Thyroid gland (tissue), 4 donors: ENCODE data around the gene SLC25A21. TPM values are rescaled to one million over a fixed set of nuclear protein-coding genes. Genes with fewer than 3 reads are reported as not detected.
A peak's percentile ranks its signal among the peaks of the same experiment; 100 is the strongest.
"Not testable (repeated sequence)": the region's sequence is repeated elsewhere in the genome, so short reads cannot be mapped to it uniquely, and the experiment has no call there.

Source experiments
- DNase-seq, 2 donors: peaks; one replicate each; pipeline ENCODE4 v3.0.0-alpha.2; 2019
- H3K27ac ChIP-seq, 3 donors: fragments of 200-600 bp; sonication (generic); 1 replicate in 2 of 3; 2 replicates in 1 of 3; pipeline ENCODE4 v1.5.1; 2016 to 2019; ENCODE audit warnings: mild to moderate bottlenecking in 1 of 3, moderate library complexity in 1 of 3
- H3K27me3 ChIP-seq: fragments of 200-600 bp; sonication (generic); one replicate; pipeline ENCODE4 v1.5.1; 2019
- H3K36me3 ChIP-seq, 2 donors: fragments of 200-600 bp; sonication (generic); one replicate each; pipeline ENCODE4 v1.5.1; 2016 to 2019
- H3K4me1 ChIP-seq, 2 donors: fragments of 200-600 bp; sonication (generic); one replicate each; pipeline ENCODE4 v1.5.1; 2017 to 2019
- H3K4me3 ChIP-seq, 3 donors: fragments of 200-600 bp; sonication (generic); replicated peaks in 1 of 3; 1 replicate in 2 of 3; 2 replicates in 1 of 3; pipeline ENCODE4 v1.5.1; 2016; ENCODE audit warnings: mild to moderate bottlenecking in 1 of 3
- H3K9me3 ChIP-seq: fragments of 200-600 bp; sonication (generic); one replicate; pipeline ENCODE4 v1.5.1; 2017
- POLR2A ChIP-seq, 2 donors: fragments of 450-650 bp; IDR thresholded peaks; one replicate each; pipeline ENCODE4 v1.6.1; 2017; ENCODE audit warnings: antibody characterized with exemption in 2 of 2, mild to moderate bottlenecking in 2 of 2, moderate library complexity in 1 of 2
- WGBS, 2 donors: methylation state at CpG; one replicate each; pipeline ENCODE4 v1.1.5; 2017; 5-methylcytosine and 5-hydroxymethylcytosine counted together
- intact Hi-C: fragments of 100-400 bp; cut with DNase I; formaldehyde crosslinking; loops from one replicate; pipeline ENCODE4 v1.15.1; 2023
- total RNA-seq, 4 donors: library from RNA; depleted of rRNA; stranded (reverse); fragments of >200 nt; gene quantifications; one replicate each; pipeline ENCODE4 v1.2.3, GENCODE V29; 2016
- TF ChIP-seq, protein P1 (sequence below), 6 experiments: fragments of 200-600 bp in 3 of 6; fragments of 450-650 bp in 3 of 6; sonication (generic) in 3 of 6; IDR thresholded peaks; one replicate each; pipeline ENCODE4 v1.5.1; 2016 to 2019; ENCODE audit warnings: antibody characterized with exemption in 6 of 6, mild to moderate bottlenecking in 2 of 6, inconsistent platforms in 1 of 6, moderate library complexity in 1 of 6

Gene SLC25A21
- total RNA-seq, 4 donors from 2014 or later, result 0.29 to 1.4 (median 0.60) TPM

DNA sequence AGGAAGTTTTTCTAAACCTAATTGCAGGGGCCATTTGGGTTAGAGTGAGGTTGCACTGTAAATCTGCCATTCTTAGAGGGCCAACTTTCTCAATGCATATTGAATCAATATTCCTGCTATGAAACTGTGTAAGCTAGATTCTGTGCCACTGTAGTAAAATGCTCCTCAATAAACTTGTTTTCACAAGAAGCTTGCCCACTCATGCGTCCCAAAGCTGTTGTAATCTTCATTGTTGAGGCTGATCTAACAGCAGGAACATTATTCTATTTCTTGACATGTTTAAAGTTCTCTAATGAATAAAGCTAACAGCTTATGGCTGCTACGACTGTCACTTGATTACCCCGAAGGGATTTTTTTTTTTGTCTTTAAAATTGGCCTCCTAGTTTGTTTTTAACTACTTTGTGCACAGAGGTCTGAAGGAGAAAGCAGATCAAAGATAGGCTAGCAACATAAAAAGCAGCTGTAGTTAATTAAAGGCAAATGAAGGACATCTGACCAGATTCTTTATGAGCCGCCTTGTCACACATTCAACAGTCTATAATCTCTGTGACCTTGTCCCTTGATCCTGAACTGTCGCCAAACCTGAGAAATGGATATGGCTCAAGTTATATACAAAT, 267.0 kb downstream of the SLC25A21 start:
- H3K27ac ChIP-seq, result no peak overlapping the region
- H3K27me3 ChIP-seq, result no peaks in the 10 kb centered on the region
- no peaks in the 10 kb centered on the region for H3K4me1 ChIP-seq
- H3K9me3 ChIP-seq, result no peaks in the 10 kb centered on the region
- TF ChIP-seq, protein P1, sequence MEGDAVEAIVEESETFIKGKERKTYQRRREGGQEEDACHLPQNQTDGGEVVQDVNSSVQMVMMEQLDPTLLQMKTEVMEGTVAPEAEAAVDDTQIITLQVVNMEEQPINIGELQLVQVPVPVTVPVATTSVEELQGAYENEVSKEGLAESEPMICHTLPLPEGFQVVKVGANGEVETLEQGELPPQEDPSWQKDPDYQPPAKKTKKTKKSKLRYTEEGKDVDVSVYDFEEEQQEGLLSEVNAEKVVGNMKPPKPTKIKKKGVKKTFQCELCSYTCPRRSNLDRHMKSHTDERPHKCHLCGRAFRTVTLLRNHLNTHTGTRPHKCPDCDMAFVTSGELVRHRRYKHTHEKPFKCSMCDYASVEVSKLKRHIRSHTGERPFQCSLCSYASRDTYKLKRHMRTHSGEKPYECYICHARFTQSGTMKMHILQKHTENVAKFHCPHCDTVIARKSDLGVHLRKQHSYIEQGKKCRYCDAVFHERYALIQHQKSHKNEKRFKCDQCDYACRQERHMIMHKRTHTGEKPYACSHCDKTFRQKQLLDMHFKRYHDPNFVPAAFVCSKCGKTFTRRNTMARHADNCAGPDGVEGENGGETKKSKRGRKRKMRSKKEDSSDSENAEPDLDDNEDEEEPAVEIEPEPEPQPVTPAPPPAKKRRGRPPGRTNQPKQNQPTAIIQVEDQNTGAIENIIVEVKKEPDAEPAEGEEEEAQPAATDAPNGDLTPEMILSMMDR (IDR thresholded peaks at IDR 0.05), result no peak
- TF ChIP-seq POLR2A (IDR thresholded peaks at IDR 0.05), result no peak
- intact Hi-C loops, result no loop called here
- DNase-seq, result peak in 1 of 2 donors; percentile 1
- no peaks in the 10 kb centered on the region for H3K36me3 ChIP-seq
- 67 to 69% methylated on average over 5 of the region's 5 CpGs for WGBS, 2 donors
- no peak overlapping the region for H3K4me3 ChIP-seq

DNA sequence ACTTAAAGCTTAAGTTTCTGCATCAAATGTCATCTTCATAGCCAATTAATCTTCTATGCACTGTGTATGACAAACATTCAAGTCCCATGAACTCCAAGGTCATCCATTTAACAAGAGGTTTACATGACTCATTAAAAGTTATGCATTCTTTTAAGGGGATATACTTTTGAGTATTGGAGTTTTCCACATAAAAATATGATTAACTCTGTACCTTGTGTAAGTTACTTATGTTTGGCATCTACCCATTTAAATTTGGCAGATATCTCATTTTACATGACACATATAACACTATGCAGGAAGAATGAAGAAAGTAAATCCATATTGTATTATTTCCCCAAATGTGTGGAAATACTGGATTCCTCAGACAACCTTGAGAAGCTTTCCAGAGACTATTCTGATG, 270.5 kb downstream of the SLC25A21 start:
- TF ChIP-seq, protein P1 (IDR thresholded peaks at IDR 0.05), result no peak
- no peak for TF ChIP-seq POLR2A (IDR thresholded peaks at IDR 0.05)
- Histone ChIP-seq H3K4me1 (no peaks in the 10 kb centered on the region), H3K36me3 (no peaks in the 10 kb centered on the region), H3K27ac (no peak overlapping the region), H3K4me3 (no peak overlapping the region), H3K27me3 (no peaks in the 10 kb centered on the region), H3K9me3 (no peaks in the 10 kb centered on the region)
- intact Hi-C loops, result no loop called here
- no peak for DNase-seq

DNA sequence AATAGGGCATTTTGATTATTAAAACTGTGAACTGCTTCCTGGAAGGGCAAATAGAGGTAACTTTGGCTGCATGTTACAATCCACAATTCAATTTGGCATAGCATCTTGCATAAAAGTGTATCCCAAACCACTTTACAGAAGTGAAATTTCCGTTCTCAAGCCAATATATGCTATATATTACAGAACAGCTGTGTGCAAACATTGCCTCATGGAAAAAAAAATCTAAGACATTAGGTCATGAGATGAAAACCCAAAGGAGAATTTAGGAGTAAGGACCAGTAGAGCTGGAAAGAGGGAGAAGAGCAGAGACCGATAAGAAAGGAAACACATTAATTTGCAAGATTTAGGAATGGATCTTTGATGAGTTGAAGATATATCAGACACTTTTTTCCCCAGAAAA, 271.6 kb downstream of the SLC25A21 start:
- no peak for DNase-seq
- Histone ChIP-seq H3K27ac (no peak overlapping the region), H3K36me3 (no peaks in the 10 kb centered on the region), H3K4me1 (no peaks in the 10 kb centered on the region), H3K4me3 (no peak overlapping the region), H3K9me3 (no peaks in the 10 kb centered on the region), H3K27me3 (no peaks in the 10 kb centered on the region)
- 79 to 82% methylated on average over 2 of the region's 2 CpGs for WGBS, 2 donors
- TF ChIP-seq, protein P1 (IDR thresholded peaks at IDR 0.05), result no peak
- TF ChIP-seq POLR2A (IDR thresholded peaks at IDR 0.05), result no peak
- intact Hi-C loops, result no loop called here

DNA sequence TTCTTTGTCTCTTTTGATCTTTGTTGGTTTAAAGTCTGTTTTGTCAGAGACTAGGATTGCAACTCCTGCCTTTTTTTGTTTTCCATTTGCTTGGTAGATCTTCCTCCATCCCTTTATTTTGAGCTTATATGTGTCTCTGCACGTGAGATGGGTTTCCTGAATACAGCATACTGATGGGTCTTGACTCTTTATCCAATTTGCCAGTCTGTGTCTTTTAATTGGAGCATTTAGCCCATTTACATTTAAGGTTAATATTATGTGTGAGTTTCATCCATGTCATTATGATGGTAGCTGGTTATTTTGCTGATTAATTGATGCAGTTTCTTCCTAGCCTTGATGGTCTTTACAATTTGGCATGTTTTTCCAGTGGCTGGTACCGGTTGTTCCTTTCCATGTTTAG, 276.1 kb downstream of the SLC25A21 start:
- H3K9me3 ChIP-seq, DNase-seq, H3K27ac ChIP-seq, H3K4me1 ChIP-seq, intact Hi-C loops, H3K36me3 ChIP-seq, H3K27me3 ChIP-seq, H3K4me3 ChIP-seq: not testable (repeated sequence)
- 87 to 91% methylated on average over 2 of the region's 2 CpGs for WGBS, 2 donors

DNA sequence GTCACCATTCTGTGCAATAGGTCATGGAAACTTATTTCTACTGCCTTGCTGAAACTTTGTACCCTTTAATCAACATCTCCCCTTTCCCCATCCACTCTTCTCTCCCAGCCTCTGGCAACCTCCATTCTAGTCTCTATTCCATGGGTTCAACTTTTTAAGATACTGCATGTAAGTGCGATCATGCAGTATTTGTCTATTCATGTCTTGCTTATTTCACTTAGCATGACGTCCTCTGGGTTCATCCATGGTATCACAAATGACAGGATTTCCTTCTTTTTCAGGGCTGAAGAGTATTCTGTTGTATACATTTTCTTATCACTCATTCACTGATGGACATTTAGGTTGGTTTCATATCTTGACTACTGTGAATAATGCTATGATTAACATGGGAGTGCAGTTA, 288.4 kb downstream of the SLC25A21 start:
- TF ChIP-seq, protein P1 (IDR thresholded peaks at IDR 0.05), result no peak
- TF ChIP-seq POLR2A (IDR thresholded peaks at IDR 0.05), result no peak
- no peaks in the 10 kb centered on the region for H3K9me3 ChIP-seq
- H3K4me1 ChIP-seq, result no peaks in the 10 kb centered on the region
- H3K27me3 ChIP-seq, result no peaks in the 10 kb centered on the region
- H3K4me3 ChIP-seq, result no peak overlapping the region
- 65 to 100% methylated on average over 2 of the region's 2 CpGs for WGBS, 2 donors
- intact Hi-C loops, result no loop called here
- no peaks in the 10 kb centered on the region for H3K36me3 ChIP-seq
- no peak for DNase-seq
- H3K27ac ChIP-seq, result no peak overlapping the region

DNA sequence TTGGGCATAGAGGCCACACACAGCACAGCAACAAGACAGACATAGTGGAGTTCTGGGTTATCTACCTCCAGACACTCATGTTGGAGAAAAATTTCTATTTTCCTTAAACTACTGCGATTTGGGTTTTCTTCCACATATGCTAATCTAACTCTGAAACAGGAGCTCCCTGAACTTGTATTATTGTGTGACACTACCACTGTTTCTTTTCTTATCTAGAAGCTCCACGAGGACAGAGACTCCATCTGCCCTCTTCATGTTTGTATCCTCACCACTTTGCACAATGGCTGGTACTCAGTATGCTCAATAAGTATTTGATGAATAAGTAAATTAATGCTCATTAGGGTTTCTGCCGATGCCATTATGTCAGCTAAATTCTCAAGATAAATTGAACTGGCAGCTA, 292.1 kb downstream of the SLC25A21 start:
- Histone ChIP-seq H3K36me3 (no peaks in the 10 kb centered on the region), H3K4me1 (no peaks in the 10 kb centered on the region), H3K27me3 (no peaks in the 10 kb centered on the region), H3K4me3 (no peak overlapping the region), H3K27ac (no peak overlapping the region), H3K9me3 (no peaks in the 10 kb centered on the region)
- 56 to 57% methylated on average over 3 of the region's 3 CpGs for WGBS, 2 donors
- TF ChIP-seq POLR2A (IDR thresholded peaks at IDR 0.05), result no peak
- TF ChIP-seq, protein P1 (IDR thresholded peaks at IDR 0.05), result no peak
- intact Hi-C loops, result no loop called here
- DNase-seq, result no peak
